ENCODE measurements around the gene PEX10. TPM values are rescaled to one million over a fixed set of nuclear protein-coding genes. Genes with fewer than 3 reads are reported as not detected.

PEX10 gene
- total and polyA plus RNA-seq, 10 of the 15 experiments (the other 5 are each of a cell fraction or from before 2014, with no cell fraction given), result 0.24 to 24.9 (median 16.8) TPM; not detected in 1

DNA sequence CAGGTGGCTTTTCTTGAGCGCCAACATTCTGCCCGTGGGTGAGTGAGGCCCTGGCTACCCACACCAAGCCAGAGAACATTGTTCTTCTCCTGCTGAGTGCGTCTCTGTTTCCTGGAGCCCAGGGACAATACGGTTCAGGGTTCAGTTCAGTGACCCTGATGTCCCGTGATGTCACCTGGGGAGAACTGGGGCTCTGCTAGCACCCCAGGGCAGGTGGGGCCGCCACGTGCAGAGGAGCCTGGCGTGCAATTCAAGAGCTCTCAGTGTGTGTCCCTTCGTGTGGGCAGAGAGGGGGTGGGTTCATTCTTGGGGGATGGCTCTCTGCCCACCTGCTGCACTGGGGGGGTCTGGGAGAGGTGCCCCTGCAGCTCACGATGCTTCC, 18.2 kb upstream of the PEX10 start:
- FAIRE-seq, result no peak
- ChIA-PET RAD21 (ENCODE audit: unreplicated experiment) (interaction anchor here (1.2 kb wide), 1 partner anchor 118 kb away, joined by 3 read pairs; no protein-coding TSS in a partner anchor), SMC1A (ENCODE audit: uncharacterized antibody, unreplicated experiment) (interaction anchor here (1.1 kb wide), 1 partner anchor 154 kb away, joined by 3 read pairs; no protein-coding TSS in a partner anchor), POLR2A (no interaction called here), CTCF (interaction anchor here (1.1 to 1.7 kb wide), 3 partner anchors 15 to 96 kb away, joined by 4 to 6 read pairs (median 5); partner anchors contain the start of gene PANK4)
- H4K20me1 ChIP-seq (ENCODE audit: control insufficient read depth, insufficient read depth), result no peaks in the 10 kb centered on the region
- no peak overlapping the region for H3K9ac ChIP-seq (ENCODE audit: control insufficient read depth, insufficient read depth, low read length)
- H3K79me2 ChIP-seq (ENCODE audit: control insufficient read depth, insufficient read depth, low read length), result no peaks in the 10 kb centered on the region
- no peaks in the 10 kb centered on the region for H3K36me3 ChIP-seq (ENCODE audit: control insufficient read depth in 2 of 2, insufficient read depth in 2 of 2, low read length in 1 of 2)
- H3K4me3 ChIP-seq, result no peak overlapping the region
- no TSS peak for BruUV-seq (replicated peaks)
- H3K27ac ChIP-seq (ENCODE audit: control insufficient read depth, insufficient read depth), result no peak overlapping the region
- H3K27me3 ChIP-seq (replicated peaks in 1 of 2; ENCODE audit: control insufficient read depth in 2 of 2, insufficient read depth in 2 of 2, low read length in 1 of 2), result no peaks in the 10 kb centered on the region; a peak in 2 of 4 replicates
- no peak for DNase-seq (ENCODE audit: low read depth, low spot score)
- peaks cover 4% of the 10 kb centered on the region; the same call in 1 of the 3 replicates for H3K9me3 ChIP-seq (replicated peaks; ENCODE audit: control insufficient read depth, insufficient read depth, low read length)
- no peak overlapping the region for H3K4me2 ChIP-seq (ENCODE audit: control insufficient read depth, insufficient read depth)
- no peak for TF ChIP-seq ZBED1 (IDR thresholded peaks at IDR 0.05; ENCODE audit: borderline replicate concordance)
- TF ChIP-seq CHD2 (IDR thresholded peaks at IDR 0.05; ENCODE audit: borderline replicate concordance, low read depth, low read length), result no peak
- no peak for TF ChIP-seq ZBTB11 (CRISPR knock-in tag; IDR thresholded peaks at IDR 0.05)
- TF ChIP-seq SPI1 (IDR thresholded peaks at IDR 0.05; ENCODE audit: borderline replicate concordance, insufficient read depth, low read depth, low read length), result no peak
- no peak for ATAC-seq
- H3K4me1 ChIP-seq (ENCODE audit: control insufficient read depth, insufficient read depth, low read length), result no peaks in the 10 kb centered on the region
- in situ Hi-C loops (cut with MboI), result no loop called here
- WGBS (ENCODE audit: insufficient coverage, insufficient replicate concordance, low lambda C conversion rate, missing lambda C conversion rate), result 46% methylated on average over 10 of the region's 10 CpGs
- H2AFZ ChIP-seq (ENCODE audit: control insufficient read depth, low read depth, low read length), result no peak overlapping the region
- intact Hi-C loops (cut with micrococcal nuclease; ENCODE audit: unreplicated experiment), result no loop called here
